ENCODE results near the gene RGS6. TPM values are rescaled to one million over a fixed set of nuclear protein-coding genes. Genes with fewer than 3 reads are reported as not detected.
"Not testable (repeated sequence)": the region's sequence is repeated elsewhere in the genome, so short reads cannot be mapped to it uniquely, and the experiment has no call there.

Gene RGS6
- total RNA-seq, 1 donor from 2014 or later, result 1.1 TPM

GRCh38 chr14:72451054-72451972, 519.1 kb downstream of the RGS6 start:
- DNase-seq (ENCODE audit: low spot score), result no peak

- no peak for DNase-seq (ENCODE audit: low spot score)
Observed at GRCh38 chr14:72452774-72453173, 520.5 kb downstream of the RGS6 start.

- no peak for DNase-seq (ENCODE audit: low spot score)
Observed at GRCh38 chr14:72454388-72455160, 522.3 kb downstream of the RGS6 start.

- no peak for DNase-seq (ENCODE audit: low spot score)
Observed at GRCh38 chr14:72457641-72458040, 525.4 kb downstream of the RGS6 start.

GRCh38 chr14:72462056-72462455, 529.8 kb downstream of the RGS6 start:
- DNase-seq (ENCODE audit: low spot score), result no peak

GRCh38 chr14:72463291-72463866, 531.1 kb downstream of the RGS6 start:
- no peak for DNase-seq (ENCODE audit: low spot score)

- DNase-seq (ENCODE audit: low spot score), result no peak
Observed at GRCh38 chr14:72464226-72464625, 532.0 kb downstream of the RGS6 start.

- DNase-seq (ENCODE audit: low spot score), result no peak
Observed at GRCh38 chr14:72466325-72466724, 534.1 kb downstream of the RGS6 start.

- DNase-seq (ENCODE audit: low spot score), result no peak
Observed at GRCh38 chr14:72471346-72471745, 539.1 kb downstream of the RGS6 start.

- no peak for DNase-seq (ENCODE audit: low spot score)
Observed at GRCh38 chr14:72472845-72473244, 540.6 kb downstream of the RGS6 start.

- DNase-seq (ENCODE audit: low spot score), result no peak
Observed at GRCh38 chr14:72476657-72477499, 544.6 kb downstream of the RGS6 start.

- DNase-seq (ENCODE audit: low spot score), result not testable (repeated sequence)
Observed at GRCh38 chr14:72477578-72477977, 545.3 kb downstream of the RGS6 start.

- DNase-seq (ENCODE audit: low spot score), result no peak
Observed at GRCh38 chr14:72478471-72478893, 546.3 kb downstream of the RGS6 start.

- no peak for DNase-seq (ENCODE audit: low spot score)
Observed at GRCh38 chr14:72479461-72479931, 547.3 kb downstream of the RGS6 start.

GRCh38 chr14:72480464-72481243, 548.4 kb downstream of the RGS6 start:
- no peak for DNase-seq (ENCODE audit: low spot score)

- no peak for DNase-seq (ENCODE audit: low spot score)
Observed at GRCh38 chr14:72483311-72483710, 551.1 kb downstream of the RGS6 start.

GRCh38 chr14:72485695-72486094, 553.5 kb downstream of the RGS6 start:
- no peak for DNase-seq (ENCODE audit: low spot score)

- DNase-seq (ENCODE audit: low spot score), result no peak
Observed at GRCh38 chr14:72488514-72488913, 556.3 kb downstream of the RGS6 start.

- no peak for DNase-seq (ENCODE audit: low spot score)
Observed at GRCh38 chr14:72492196-72492595, 560.0 kb downstream of the RGS6 start.

GRCh38 chr14:72495668-72496067, 563.4 kb downstream of the RGS6 start:
- no peak for DNase-seq (ENCODE audit: low spot score)

- no peak for DNase-seq (ENCODE audit: low spot score)
Observed at GRCh38 chr14:72498646-72499045, 566.4 kb downstream of the RGS6 start.

Data from ureter (tissue), 1 donor.